Lower leg skin (tissue), 4 donors: Measurements from ENCODE around the gene SEC16A. TPM values are rescaled to one million over a fixed set of nuclear protein-coding genes. Genes with fewer than 3 reads are reported as not detected.

Source experiments
- DNase-seq, 2 donors: peaks; one replicate each; pipeline ENCODE4 v3.0.0-alpha.2; 2019; ENCODE audit warnings: low spot score in 2 of 2
- H3K4me3 ChIP-seq: fragments of 200-600 bp; sonication (generic); 2 replicates; pipeline ENCODE4 v1.5.1; 2017; ENCODE audit warnings: mild to moderate bottlenecking, low read depth; ENCODE audit not compliant: poor library complexity, severe bottlenecking
- CTCF ChIP-seq, 3 donors: fragments of 450-650 bp; IDR thresholded peaks; one replicate each; pipeline ENCODE4 v1.5.1; 2016; ENCODE audit warnings: antibody characterized with exemption in 3 of 3, mild to moderate bottlenecking in 3 of 3, moderate library complexity in 2 of 3
- POLR2A ChIP-seq, 2 donors: fragments of 450-650 bp; IDR thresholded peaks; one replicate each; pipeline ENCODE4 v1.6.1; 2016 to 2017; ENCODE audit warnings: antibody characterized with exemption in 2 of 2, mild to moderate bottlenecking in 1 of 2, moderate library complexity in 1 of 2
- WGBS, 2 donors: methylation state at CpG; one replicate each; pipeline ENCODE4 v1.1.5; 2018; 5-methylcytosine and 5-hydroxymethylcytosine counted together
- intact Hi-C: fragments of 100-400 bp; cut with DNase I; formaldehyde crosslinking; loops from one replicate; pipeline ENCODE4 v1.15.0; 2023; ENCODE audit warnings: low total_unique reads
- total RNA-seq, 4 donors: library from RNA; depleted of rRNA; stranded (reverse); fragments of >200 nt; gene quantifications; one replicate each; pipeline ENCODE4 v1.1.0, GENCODE V29; 2016

The SEC16A gene
- total RNA-seq, 4 donors from 2014 or later: 58.4 to 77.8 (median 58.5) TPM

GRCh38 chr9:136436055-136436634, 46.7 kb downstream of the SEC16A start:
- DNase-seq: no peak
- no peak overlapping the region for H3K4me3 ChIP-seq
- intact Hi-C loops: no loop called here
- no peak for TF ChIP-seq POLR2A (IDR thresholded peaks at IDR 0.05)
- 86 to 93% methylated on average over 22 of the region's 25 CpGs for WGBS, 2 donors

GRCh38 chr9:136434580-136435169, 48.2 kb downstream of the SEC16A start:
- TF ChIP-seq POLR2A (IDR thresholded peaks at IDR 0.05): no peak
- TF ChIP-seq CTCF (IDR thresholded peaks at IDR 0.05): no peak
- WGBS, 2 donors: 91 to 95% methylated on average over 14 to 17 of the region's 17 CpGs
- intact Hi-C loops: no loop called here
- H3K4me3 ChIP-seq: no peak overlapping the region
- DNase-seq: no peak

GRCh38 chr9:136433849-136434579, 48.8 kb downstream of the SEC16A start:
- 86 to 90% methylated on average over 23 to 32 of the region's 37 CpGs for WGBS, 2 donors
- no peak for DNase-seq
- no peak overlapping the region for H3K4me3 ChIP-seq
- intact Hi-C loops: no loop called here
- TF ChIP-seq CTCF (IDR thresholded peaks at IDR 0.05): no peak
- TF ChIP-seq POLR2A (IDR thresholded peaks at IDR 0.05): no peak

- 91 to 93% methylated on average over 33 to 34 of the region's 36 CpGs for WGBS, 2 donors
- DNase-seq: no peak
- no peak for TF ChIP-seq CTCF (IDR thresholded peaks at IDR 0.05)
- no peak for TF ChIP-seq POLR2A (IDR thresholded peaks at IDR 0.05)
- H3K4me3 ChIP-seq: no peak overlapping the region
- intact Hi-C loops: no loop called here
Measured at GRCh38 chr9:136433043-136433715, 49.7 kb downstream of the SEC16A start.

GRCh38 chr9:136432591-136432990, 50.2 kb downstream of the SEC16A start:
- DNase-seq: no peak
- no peak for TF ChIP-seq POLR2A (IDR thresholded peaks at IDR 0.05)
- no peak for TF ChIP-seq CTCF (IDR thresholded peaks at IDR 0.05)
- intact Hi-C loops: no loop called here
- WGBS, 2 donors: 93 to 95% methylated on average over 26 of the region's 26 CpGs
- H3K4me3 ChIP-seq: no peak overlapping the region

- 94 to 95% methylated on average over 10 to 24 of the region's 36 CpGs for WGBS, 2 donors
- intact Hi-C loops: no loop called here
- DNase-seq: no peak
- TF ChIP-seq POLR2A (IDR thresholded peaks at IDR 0.05) (no peak), CTCF (IDR thresholded peaks at IDR 0.05) (no peak)
- no peak overlapping the region for H3K4me3 ChIP-seq
Measured at GRCh38 chr9:136431782-136432350, 51.0 kb downstream of the SEC16A start.
